Activated CD8-positive, alpha-beta T cell treated with anti-CD3 and anti-CD28 coated beads, Interleukin-2, amount 10 ng/mL, durations not matched to agents 7 days and 5 days (primary cell): Measurements from ENCODE around the gene PROSER3. TPM values are rescaled to one million over a fixed set of nuclear protein-coding genes. Genes with fewer than 3 reads are reported as not detected.

ENCODE experiments used
- total RNA-seq, 2 experiments: library from RNA; stranded (reverse); gene quantifications; one replicate each; pipeline ENCODE4 v1.2.3, GENCODE V29; 2021

Gene PROSER3
- total RNA-seq, 2 experiments from 2014 or later: 48.0 to 54.6 TPM

Other genes with a start within 250 kb of the PROSER3 start
- not detected for gene DMKN, start 244.5 kb upstream of the PROSER3 start, total RNA-seq
- gene SBSN, start 229.9 kb upstream of the PROSER3 start, total RNA-seq: not detected
- not detected for gene GAPDHS, start 224.7 kb upstream of the PROSER3 start, total RNA-seq
- 10 to 100 TPM; 53.3 to 54.1 TPM for gene TMEM147, start 212.6 kb upstream of the PROSER3 start, total RNA-seq
- gene ATP4A, start 194.5 kb upstream of the PROSER3 start, total RNA-seq: not detected
- gene PMIS2, start 172.0 kb upstream of the PROSER3 start, total RNA-seq: not detected
- 10 to 100 TPM; 53.3 to 62.3 TPM for gene HAUS5, start 145.4 kb upstream of the PROSER3 start, total RNA-seq
- gene RBM42, start 129.1 kb upstream of the PROSER3 start, total RNA-seq: 100 to 1,000 TPM; 118 to 119 TPM
- gene ETV2, start 116.4 kb upstream of the PROSER3 start, total RNA-seq: 1 to 10 TPM in 1 of 2 experiments, under 1 TPM in 1; 0.68 to 1.6 TPM
- 100 to 1,000 TPM; 471 to 518 TPM for gene COX6B1, start 109.9 kb upstream of the PROSER3 start, total RNA-seq
- under 1 TPM; 0.63 to 0.82 TPM for gene UPK1A, start 91.7 kb upstream of the PROSER3 start, total RNA-seq
- 10 to 100 TPM; 37.4 to 41.4 TPM for gene ZBTB32, start 53.6 kb upstream of the PROSER3 start, total RNA-seq
- 10 to 100 TPM; 58.0 to 64.3 TPM for gene KMT2B, start 40.2 kb upstream of the PROSER3 start, total RNA-seq
- 10 to 100 TPM; 29.9 to 37.1 TPM for gene IGFLR1, start 15.7 kb upstream of the PROSER3 start, total RNA-seq
- gene U2AF1L4, start 12.8 kb upstream of the PROSER3 start, total RNA-seq: 10 to 100 TPM; 23.3 to 24.0 TPM
- 10 to 100 TPM; 44.1 to 48.2 TPM for gene PSENEN, start 12.5 kb upstream of the PROSER3 start, total RNA-seq
- 10 to 100 TPM; 10.5 to 12.4 TPM for gene LIN37, start 9.6 kb upstream of the PROSER3 start, total RNA-seq
- gene HSPB6, start 1.1 kb upstream of the PROSER3 start, total RNA-seq: under 1 TPM in 1 of 2 experiments, not detected in 1; 0.65 TPM
- 10 to 100 TPM; 66.6 to 71.0 TPM for gene ARHGAP33, start 17.4 kb downstream of the PROSER3 start, total RNA-seq
- not detected for gene PRODH2, start 54.7 kb downstream of the PROSER3 start, total RNA-seq
- not detected for gene NPHS1, start 94.3 kb downstream of the PROSER3 start, total RNA-seq
- 1 to 10 TPM; 1.9 to 2.2 TPM for gene KIRREL2, start 98.7 kb downstream of the PROSER3 start, total RNA-seq
- 1 to 10 TPM in 1 of 2 experiments, under 1 TPM in 1; 0.87 to 1.4 TPM for gene APLP1, start 110.4 kb downstream of the PROSER3 start, total RNA-seq
- 10 to 100 TPM; 39.0 to 40.7 TPM for gene NFKBID, start 142.4 kb downstream of the PROSER3 start, total RNA-seq
- gene HCST, start 144.4 kb downstream of the PROSER3 start, total RNA-seq: 100 to 1,000 TPM; 196 to 216 TPM
- gene TYROBP, start 150.1 kb downstream of the PROSER3 start, total RNA-seq: under 1 TPM; 0.52 to 0.71 TPM
- 10 to 100 TPM in 1 of 2 experiments, 1 to 10 TPM in 1; 9.8 to 10.3 TPM for gene LRFN3, start 178.2 kb downstream of the PROSER3 start, total RNA-seq
- 10 to 100 TPM; 20.1 to 21.4 TPM for gene SDHAF1, start 237.0 kb downstream of the PROSER3 start, total RNA-seq